NCI-H446 (cell line): ENCODE data around the gene PRKCH.

Experiments used
- DNase-seq, 2 experiments: peaks; one replicate each; lab custom pipeline; 2025; lab: John Stamatoyannopoulos, UW

The PRKCH gene

GRCh38 chr14:61475316-61475715, 153.9 kb downstream of the PRKCH start:
- DNase-seq, result peak; percentile 11 to 61

DNA sequence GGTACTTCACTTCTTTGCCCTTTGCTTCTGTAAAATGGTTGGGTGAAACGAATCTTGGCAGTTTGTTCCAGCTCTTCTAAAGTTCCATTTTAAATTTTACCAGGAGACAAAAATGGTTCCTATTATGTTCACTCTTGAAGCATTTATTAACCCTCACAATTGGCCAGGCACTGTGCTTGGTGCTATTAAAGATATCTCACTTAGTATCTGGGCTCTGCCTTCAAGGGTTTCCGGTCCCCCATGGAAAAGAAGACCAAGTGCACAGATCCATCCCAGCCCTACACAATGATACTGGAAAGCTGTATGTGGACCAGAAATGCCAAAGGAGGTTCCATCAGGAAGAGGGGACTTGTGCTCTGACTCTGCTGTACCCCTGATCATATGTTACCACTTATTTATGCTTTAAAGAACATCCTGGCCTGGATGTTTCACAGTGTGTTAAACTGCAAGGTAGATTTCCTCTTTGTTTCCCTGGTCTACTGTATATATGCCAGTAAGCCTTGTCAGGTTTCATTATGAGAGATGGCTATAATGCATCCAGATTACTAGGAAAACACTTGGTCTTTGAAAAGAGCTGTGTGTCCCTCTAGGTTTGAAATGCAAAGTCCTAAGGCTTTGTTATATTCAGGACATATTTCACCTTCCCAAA, 154.8 kb downstream of the PRKCH start:
- no peak for DNase-seq

GRCh38 chr14:61476754-61477410, 155.5 kb downstream of the PRKCH start:
- DNase-seq, result no peak

- no peak for DNase-seq
Measured at GRCh38 chr14:61477712-61478462, 156.5 kb downstream of the PRKCH start.

- DNase-seq, result no peak
Measured at GRCh38 chr14:61478971-61479473, 157.6 kb downstream of the PRKCH start.

- DNase-seq, result no peak
Measured at GRCh38 chr14:61479746-61480502, 158.5 kb downstream of the PRKCH start.

DNA sequence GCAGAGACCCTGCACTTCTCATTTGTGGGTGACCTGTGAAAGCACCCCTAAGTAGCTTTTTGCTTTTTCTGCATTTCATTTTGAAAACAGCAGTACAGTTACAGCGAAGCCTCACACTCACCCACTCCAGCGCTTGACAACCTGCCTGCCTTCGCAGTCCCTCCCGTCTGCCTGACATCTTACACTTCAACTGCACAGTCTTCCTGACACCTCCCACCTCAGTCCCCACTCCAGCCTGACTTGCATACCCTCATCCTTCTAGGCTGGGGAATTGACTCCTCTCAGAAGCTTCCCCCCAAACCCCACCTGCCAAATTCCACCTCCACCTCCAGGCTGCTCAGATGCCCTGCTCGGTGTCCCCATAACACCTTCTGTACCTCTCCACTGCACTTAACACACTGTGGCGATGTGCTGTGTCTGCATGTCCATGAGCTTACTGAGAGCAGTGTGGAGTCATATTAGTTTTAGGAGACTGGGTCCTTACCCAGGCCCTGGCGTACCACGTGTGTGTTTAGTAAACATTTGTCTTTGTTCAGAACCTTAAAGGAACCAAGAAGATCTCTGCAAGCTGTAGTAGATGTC, 159.4 kb downstream of the PRKCH start:
- no peak for DNase-seq

DNA sequence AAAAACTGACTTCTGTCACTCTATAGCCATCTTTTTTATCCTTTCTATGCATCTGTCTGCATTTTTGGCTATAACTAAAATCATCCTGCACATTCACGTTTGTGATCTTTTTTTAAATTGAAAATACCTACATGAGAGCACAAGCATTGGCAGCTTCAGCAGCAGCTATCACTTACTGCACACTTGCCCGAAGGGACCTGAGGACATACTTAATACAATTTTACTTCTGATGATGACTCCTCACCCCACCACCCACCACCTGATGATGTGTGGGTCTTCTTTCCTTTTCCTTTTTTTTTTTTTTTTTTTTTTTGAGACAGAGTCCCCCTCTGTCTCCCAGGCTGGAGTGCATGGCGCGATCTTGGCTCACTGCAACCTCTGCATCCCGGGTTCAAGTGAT, 160.3 kb downstream of the PRKCH start:
- DNase-seq, result no peak

DNA sequence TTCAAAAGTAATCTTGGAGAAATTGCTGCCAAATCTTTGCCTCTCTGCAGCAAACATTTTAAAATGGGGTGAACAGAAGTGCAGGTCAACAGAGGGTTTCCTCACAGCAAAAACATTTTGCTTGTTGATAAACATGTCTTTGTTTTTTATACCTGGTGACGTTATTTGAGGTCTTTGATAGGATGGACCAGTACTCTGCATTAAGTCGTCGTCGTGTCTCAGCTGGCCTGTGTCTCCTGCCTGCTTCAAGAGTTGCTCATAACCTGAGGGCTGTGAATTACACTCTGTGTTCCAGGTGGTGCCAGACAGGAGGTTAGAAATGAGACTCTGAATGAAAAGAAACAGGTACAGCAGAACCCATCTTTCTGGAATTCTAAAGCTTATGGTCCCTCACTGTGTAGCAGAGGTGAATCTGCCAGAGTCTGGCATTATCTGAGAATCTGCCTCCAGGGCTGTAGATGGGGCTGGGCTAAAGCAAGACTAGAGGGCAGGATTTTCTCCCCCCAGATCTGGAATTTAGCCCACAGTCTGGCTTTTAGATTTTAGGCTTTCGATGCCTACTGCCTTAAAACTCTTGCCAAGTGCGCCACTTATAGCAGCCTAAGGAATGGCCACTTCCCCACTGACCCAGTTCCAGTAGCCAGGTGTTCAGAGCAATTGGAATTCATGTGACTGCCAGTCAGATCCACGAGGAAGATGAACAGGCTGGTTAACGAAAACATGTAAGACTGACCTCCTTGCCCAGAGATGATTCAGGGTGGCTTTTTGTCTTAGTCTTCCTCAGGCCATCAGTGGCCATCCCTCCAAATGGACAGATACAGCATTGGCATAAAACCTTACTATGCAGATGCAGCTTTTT, 161.2 kb downstream of the PRKCH start:
- peak in 1 of 2 experiments; percentile 9 for DNase-seq

DNA sequence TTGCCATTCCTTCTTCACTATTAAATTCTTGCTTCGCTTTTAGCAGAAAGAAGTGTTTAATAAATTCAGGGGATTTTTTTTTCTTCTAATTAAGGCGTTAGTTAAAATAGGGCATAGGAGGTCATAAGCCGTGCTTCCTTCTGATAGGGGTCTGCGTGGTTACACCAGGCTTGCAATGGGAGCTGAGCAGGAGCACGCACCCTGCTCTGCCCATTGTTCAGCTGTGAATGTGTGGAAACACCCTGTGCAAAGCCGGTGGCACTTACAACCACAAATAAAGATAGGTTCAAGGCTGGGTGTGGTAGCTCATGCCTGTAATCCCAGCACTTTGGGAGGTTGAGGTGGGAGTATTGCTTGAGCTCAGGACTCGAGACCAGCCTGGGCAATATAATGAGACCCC, 162.1 kb downstream of the PRKCH start:
- DNase-seq, result no peak

DNA sequence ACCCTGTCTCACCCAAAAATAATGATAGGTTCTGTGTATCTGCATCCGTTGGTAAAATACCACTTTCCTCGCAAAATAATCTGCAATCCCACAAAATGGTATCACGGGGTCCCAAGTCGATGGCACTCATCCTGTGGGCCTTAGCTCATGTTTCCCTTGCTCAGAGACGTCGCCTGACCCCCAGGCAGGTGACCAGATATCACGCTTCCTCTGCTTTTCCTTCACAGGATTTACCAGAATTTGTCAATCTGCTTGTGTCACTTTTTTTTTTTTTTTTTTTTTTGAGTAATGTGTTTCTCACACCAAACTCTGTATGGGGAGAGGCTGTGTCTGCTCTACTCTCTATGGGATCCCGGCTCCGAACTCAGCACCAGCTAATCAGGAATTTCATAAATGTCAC, 162.7 kb downstream of the PRKCH start:
- no peak for DNase-seq

- DNase-seq, result no peak
Measured at GRCh38 chr14:61484826-61485584, 163.6 kb downstream of the PRKCH start.

GRCh38 chr14:61485661-61486060, 164.3 kb downstream of the PRKCH start:
- DNase-seq, result no peak

DNA sequence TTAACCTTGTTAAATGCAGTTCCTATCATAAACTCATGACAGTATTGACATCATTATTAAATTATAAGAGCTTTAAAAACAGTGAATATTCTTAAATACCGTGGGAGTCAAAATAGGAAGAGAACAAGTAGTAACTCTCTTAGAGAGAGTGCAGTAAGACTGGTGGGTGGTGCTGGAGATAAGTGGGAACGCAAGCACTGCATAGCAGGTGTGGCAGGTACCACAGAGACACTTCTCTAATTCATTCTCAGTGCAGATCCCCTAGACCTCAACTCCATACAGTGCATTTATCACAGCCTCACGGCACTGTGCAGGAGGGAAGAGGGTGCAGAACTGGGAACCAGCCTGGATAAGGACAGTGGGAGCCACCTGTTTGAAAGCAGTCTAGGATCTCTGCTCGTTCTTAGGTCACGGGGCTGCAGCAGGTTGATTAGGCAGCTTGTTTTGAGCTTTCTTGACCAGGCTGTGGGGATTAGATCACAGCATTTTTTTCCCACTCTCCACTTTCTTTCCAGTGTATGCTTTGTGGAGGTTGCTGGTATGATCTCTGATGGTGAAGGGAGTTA, 165.6 kb downstream of the PRKCH start:
- DNase-seq, result no peak

- DNase-seq, result no peak
Measured at GRCh38 chr14:61488417-61489401, 167.3 kb downstream of the PRKCH start.

DNA sequence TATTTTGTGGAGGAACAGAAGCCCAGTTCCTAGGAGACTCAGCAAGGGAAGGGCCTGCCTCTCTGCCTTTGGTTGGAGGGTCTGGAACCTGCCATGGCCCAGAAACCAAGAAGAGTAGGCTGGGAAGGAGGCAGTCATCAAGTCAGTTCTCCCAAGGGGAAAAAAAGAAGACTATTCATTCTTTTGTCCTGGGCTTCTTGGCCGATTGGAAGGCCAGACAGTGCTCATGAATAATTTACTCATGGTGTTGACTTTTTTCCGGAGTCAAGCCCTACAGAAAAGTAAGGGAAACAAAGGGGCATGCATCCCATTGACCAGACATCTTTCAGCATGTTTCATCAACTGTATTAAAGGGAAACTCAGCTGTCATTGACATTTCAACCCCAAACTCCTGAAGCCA, 168.1 kb downstream of the PRKCH start:
- DNase-seq, result no peak

- DNase-seq, result no peak
Measured at GRCh38 chr14:61489932-61490331, 168.6 kb downstream of the PRKCH start.

DNA sequence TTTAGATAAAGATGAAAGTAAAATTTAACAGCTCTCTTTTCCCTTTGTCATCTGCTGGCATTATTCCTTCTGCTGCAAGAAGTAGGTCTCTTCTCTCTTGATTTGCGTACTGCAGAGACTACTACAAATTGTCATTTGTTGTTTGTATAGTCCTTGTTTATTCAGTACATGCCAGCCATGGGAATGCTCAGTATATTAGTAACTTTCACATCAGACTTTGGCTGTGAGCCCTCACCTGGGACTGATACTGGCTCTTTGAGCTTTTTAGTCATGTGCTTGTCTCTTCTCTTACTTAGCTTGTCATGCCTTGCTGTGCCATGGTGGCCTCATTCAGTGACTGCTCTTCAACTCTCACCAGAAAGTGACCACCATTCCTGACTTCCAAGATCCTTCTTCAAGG, 169.8 kb downstream of the PRKCH start:
- DNase-seq, result no peak
